CD4-positive, alpha-beta memory T cell (primary cell): ENCODE results near the gene ZNHIT3. TPM values are rescaled to one million over a fixed set of nuclear protein-coding genes. Genes with fewer than 3 reads are reported as not detected.
A peak's percentile ranks its signal among the peaks of the same experiment; 100 is the strongest.
"Not testable (repeated sequence)": the region's sequence is repeated elsewhere in the genome, so short reads cannot be mapped to it uniquely, and the experiment has no call there.

Source experiments
- CTCF ChIA-PET: fragments of 350-600 bp; sonication (Branson Sonifier 250); formaldehyde crosslinking; loops from one replicate; lab custom pipeline; 2021; ENCODE audit warnings: inconsistent platforms; ENCODE audit not compliant: partially characterized antibody; lab: Charles Lee
- POLR2A ChIA-PET: fragments of 350-600 bp; sonication (Branson Sonifier 250); formaldehyde crosslinking; loops from one replicate; lab custom pipeline; 2021; ENCODE audit not compliant: partially characterized antibody; lab: Charles Lee
- DNase-seq, 5 donors: peaks; one replicate each; pipeline versions ENCODE4 v3.0.0 to v3.0.0-alpha.2; 2020 to 2022; ENCODE audit warnings: mixed read lengths in 1 of 5
- H3K27ac ChIP-seq: one replicate; pipeline ENCODE4 v1.7.0; 2013; ENCODE audit warnings: low read depth, low read length
- H3K27me3 ChIP-seq: 2 replicates; pipeline ENCODE4 v1.7.0; 2013; ENCODE audit warnings: mild to moderate bottlenecking, low read length, moderate library complexity; ENCODE audit not compliant: insufficient read depth
- H3K36me3 ChIP-seq: 2 replicates; pipeline ENCODE4 v1.7.0; 2013; ENCODE audit warnings: mild to moderate bottlenecking, low read length, moderate library complexity; ENCODE audit not compliant: insufficient read depth
- H3K4me1 ChIP-seq: 2 replicates; pipeline ENCODE4 v1.7.0; 2013; ENCODE audit warnings: mild to moderate bottlenecking, low read length, moderate library complexity; ENCODE audit not compliant: insufficient read depth
- H3K4me3 ChIP-seq, 2 donors: one replicate each; pipeline ENCODE4 v1.7.0; 2013; ENCODE audit warnings: low read length in 2 of 2, mild to moderate bottlenecking in 1 of 2
- H3K9me3 ChIP-seq, 2 donors: one replicate each; pipeline ENCODE4 v1.7.0; 2013; ENCODE audit warnings: low read length in 2 of 2, control low read depth in 1 of 2; ENCODE audit not compliant: control insufficient read depth in 1 of 2
- H3K27ac Mint-ChIP-seq, 7 donors: one replicate each; pipeline ENCODE4 v1.8.0; 2020 to 2021; ENCODE audit warnings: mixed read lengths in 7 of 7, mild to moderate bottlenecking in 6 of 7, inconsistent platforms in 3 of 7, moderate library complexity in 3 of 7
- H3K27me3 Mint-ChIP-seq, 2 donors: one replicate each; pipeline ENCODE4 v1.8.0; 2020 to 2021; ENCODE audit warnings: mixed read lengths in 2 of 2
- H3K36me3 Mint-ChIP-seq, 2 donors: one replicate each; pipeline ENCODE4 v1.8.0; 2020 to 2021; ENCODE audit warnings: mixed read lengths in 2 of 2, inconsistent platforms in 1 of 2, mild to moderate bottlenecking in 1 of 2
- H3K4me1 Mint-ChIP-seq, 4 donors: one replicate each; pipeline ENCODE4 v1.8.0; 2020 to 2021; ENCODE audit warnings: mixed read lengths in 4 of 4, mild to moderate bottlenecking in 1 of 4
- H3K4me3 Mint-ChIP-seq, 8 donors: one replicate each; pipeline ENCODE4 v1.8.0; 2020 to 2021; ENCODE audit warnings: mixed read lengths in 8 of 8, mild to moderate bottlenecking in 7 of 8, moderate library complexity in 6 of 8, inconsistent platforms in 3 of 8
- H3K9me3 Mint-ChIP-seq, 8 donors: one replicate each; pipeline ENCODE4 v1.8.0; 2020 to 2021; ENCODE audit warnings: mixed read lengths in 8 of 8, mild to moderate bottlenecking in 5 of 8, inconsistent platforms in 3 of 8, moderate library complexity in 1 of 8
- intact Hi-C: fragments of 100-400 bp; cut with micrococcal nuclease; formaldehyde crosslinking; loops from one replicate; pipeline ENCODE4 v1.15.1; 2023
- polyA plus RNA-seq, 2 donors: library from polyadenylated mRNA; unstranded; fragments of 300-500 nt; fragmentation: Illumina TruSeq; gene quantifications; one replicate each; pipeline ENCODE4 v1.2.3, GENCODE V29; 2021
- total RNA-seq, 2 experiments: library from RNA; stranded (reverse); gene quantifications; one replicate each; pipeline ENCODE4 v1.2.3, GENCODE V29; 2021

The ZNHIT3 gene
- total and polyA plus RNA-seq, 4 experiments from 2014 or later: 66.6 to 94.6 (median 78.0) TPM

- peak overlapping the region in 2 of 7 donors; percentile 42 to 43 for H3K27ac Mint-ChIP-seq
Measured at GRCh38 chr17:36503456-36504155, 17.1 kb downstream of the ZNHIT3 start.

GRCh38 chr17:36504156-36504545 lies 17.7 kb downstream of the ZNHIT3 start:
- no peaks in the 10 kb centered on the region for H3K27me3 ChIP-seq
- Mint-ChIP-seq H3K36me3 (peaks cover 30 to 39% of the 10 kb centered on the region in 2 donors), H3K9me3 (no peaks in the 10 kb centered on the region), H3K27me3 (no peaks in the 10 kb centered on the region), H3K4me1 (peaks cover 0 to 2% (median 0%) of the 10 kb centered on the region in 4 donors), H3K4me3 (no peak overlapping the region), H3K27ac (peak overlapping the region in 1 of 7 donors; percentile 66)
- no peak overlapping the region for H3K27ac ChIP-seq
- H3K9me3 ChIP-seq: no peaks in the 10 kb centered on the region
- no peaks in the 10 kb centered on the region for H3K4me1 ChIP-seq
- H3K36me3 ChIP-seq: peaks cover 6% of the 10 kb centered on the region
- DNase-seq: no peak
- intact Hi-C loops: no loop called here
- POLR2A ChIA-PET: no interaction called here
- no peak overlapping the region for H3K4me3 ChIP-seq
- CTCF ChIA-PET: no interaction called here

More at GRCh38 chr17:36503456-36504155, 17.1 kb downstream of the ZNHIT3 start:
- Mint-ChIP-seq H3K9me3 (no peaks in the 10 kb centered on the region), H3K4me1 (peaks cover 0 to 2% (median 0%) of the 10 kb centered on the region in 4 donors), H3K4me3 (no peak overlapping the region), H3K27me3 (no peaks in the 10 kb centered on the region), H3K36me3 (peaks cover 33 to 44% of the 10 kb centered on the region in 2 donors)
- H3K4me1 ChIP-seq: no peaks in the 10 kb centered on the region
- DNase-seq: no peak
- no peak overlapping the region for H3K4me3 ChIP-seq
- no peak overlapping the region for H3K27ac ChIP-seq
- CTCF ChIA-PET: no interaction called here
- no peaks in the 10 kb centered on the region for H3K27me3 ChIP-seq
- intact Hi-C loops: no loop called here
- peaks cover 11% of the 10 kb centered on the region for H3K36me3 ChIP-seq
- POLR2A ChIA-PET: no interaction called here
- no peaks in the 10 kb centered on the region for H3K9me3 ChIP-seq

GRCh38 chr17:36505171-36505570 lies 18.7 kb downstream of the ZNHIT3 start:
- peak overlapping the region in 1 of 7 donors; percentile 31 for H3K27ac Mint-ChIP-seq
- no peaks in the 10 kb centered on the region for H3K27me3 Mint-ChIP-seq
- intact Hi-C loops: no loop called here
- H3K4me3 ChIP-seq: no peak overlapping the region
- H3K27me3 ChIP-seq: no peaks in the 10 kb centered on the region
- H3K9me3 ChIP-seq: no peaks in the 10 kb centered on the region
- no peaks in the 10 kb centered on the region for H3K9me3 Mint-ChIP-seq
- peaks cover 0 to 2% (median 0%) of the 10 kb centered on the region in 4 donors for H3K4me1 Mint-ChIP-seq
- CTCF ChIA-PET: no interaction called here
- DNase-seq: no peak
- peaks cover 4% of the 10 kb centered on the region for H3K36me3 ChIP-seq
- H3K36me3 Mint-ChIP-seq: peaks cover 29 to 47% of the 10 kb centered on the region in 2 donors
- no peak overlapping the region for H3K4me3 Mint-ChIP-seq
- H3K27ac ChIP-seq: no peak overlapping the region
- POLR2A ChIA-PET: interaction anchor here (0.9 to 1.1 kb wide), 2 partner anchors 19 to 22 kb away, joined by 3 read pairs; partner anchors contain the start of gene ZNHIT3
- H3K4me1 ChIP-seq: no peaks in the 10 kb centered on the region

- no peaks in the 10 kb centered on the region for H3K27me3 Mint-ChIP-seq
Measured at GRCh38 chr17:36506249-36506826, 19.9 kb downstream of the ZNHIT3 start.

GRCh38 chr17:36506831-36507230 lies 20.4 kb downstream of the ZNHIT3 start:
- H3K27me3 ChIP-seq: no peaks in the 10 kb centered on the region
- H3K9me3 ChIP-seq: no peaks in the 10 kb centered on the region
- no peak overlapping the region for H3K27ac Mint-ChIP-seq
- DNase-seq: no peak
- no peaks in the 10 kb centered on the region for H3K27me3 Mint-ChIP-seq
- peaks cover 0 to 2% (median 0%) of the 10 kb centered on the region in 4 donors for H3K4me1 Mint-ChIP-seq
- POLR2A ChIA-PET: no interaction called here
- CTCF ChIA-PET: no interaction called here
- H3K27ac ChIP-seq: no peak overlapping the region
- intact Hi-C loops: no loop called here
- H3K9me3 Mint-ChIP-seq: no peaks in the 10 kb centered on the region
- H3K4me1 ChIP-seq: no peaks in the 10 kb centered on the region
- peaks cover 29 to 51% of the 10 kb centered on the region in 2 donors for H3K36me3 Mint-ChIP-seq
- H3K36me3 ChIP-seq: peaks cover 4% of the 10 kb centered on the region
- H3K4me3 Mint-ChIP-seq: no peak overlapping the region
- no peak overlapping the region for H3K4me3 ChIP-seq

More at GRCh38 chr17:36506249-36506826, 19.9 kb downstream of the ZNHIT3 start:
- Histone ChIP-seq H3K36me3 (peaks cover 4% of the 10 kb centered on the region), H3K27me3 (no peaks in the 10 kb centered on the region), H3K27ac (no peak overlapping the region), H3K4me1 (no peaks in the 10 kb centered on the region), H3K9me3 (no peaks in the 10 kb centered on the region), H3K4me3 (no peak overlapping the region)
- Mint-ChIP-seq H3K27ac (peak overlapping the region in 1 of 7 donors; percentile 57), H3K4me3 (no peak overlapping the region), H3K9me3 (no peaks in the 10 kb centered on the region), H3K4me1 (peaks cover 0 to 2% (median 0%) of the 10 kb centered on the region in 4 donors), H3K36me3 (peaks cover 29 to 51% of the 10 kb centered on the region in 2 donors)
- ChIA-PET CTCF (no interaction called here), POLR2A (interaction anchor here (1.1 kb wide), 1 partner anchor 20 kb away, joined by 3 read pairs; the partner anchor contains the start of gene ZNHIT3)
- intact Hi-C loops: no loop called here
- DNase-seq: no peak

- Mint-ChIP-seq H3K9me3 (no peaks in the 10 kb centered on the region), H3K4me3 (no peak overlapping the region), H3K27me3 (no peaks in the 10 kb centered on the region), H3K27ac (no peak overlapping the region), H3K4me1 (peaks cover 0 to 2% (median 0%) of the 10 kb centered on the region in 4 donors), H3K36me3 (peaks cover 26 to 49% of the 10 kb centered on the region in 2 donors)
- CTCF ChIA-PET: no interaction called here
- no peaks in the 10 kb centered on the region for H3K4me1 ChIP-seq
- POLR2A ChIA-PET: no interaction called here
- H3K9me3 ChIP-seq: no peaks in the 10 kb centered on the region
- no peak overlapping the region for H3K4me3 ChIP-seq
- no peak overlapping the region for H3K27ac ChIP-seq
- intact Hi-C loops: no loop called here
- peaks cover 4% of the 10 kb centered on the region for H3K36me3 ChIP-seq
- DNase-seq: no peak
- no peaks in the 10 kb centered on the region for H3K27me3 ChIP-seq
Measured at GRCh38 chr17:36507266-36507665, 20.8 kb downstream of the ZNHIT3 start.

GRCh38 chr17:36508439-36508838 lies 22.0 kb downstream of the ZNHIT3 start:
- POLR2A ChIA-PET, DNase-seq, H3K4me3 Mint-ChIP-seq, H3K4me1 Mint-ChIP-seq, intact Hi-C loops, H3K36me3 ChIP-seq, CTCF ChIA-PET, H3K27me3 ChIP-seq, H3K9me3 Mint-ChIP-seq, H3K27ac Mint-ChIP-seq, H3K4me1 ChIP-seq, H3K27me3 Mint-ChIP-seq, H3K27ac ChIP-seq, H3K9me3 ChIP-seq, H3K4me3 ChIP-seq: not testable (repeated sequence)
- peaks cover 27 to 42% of the 10 kb centered on the region in 2 donors for H3K36me3 Mint-ChIP-seq
